LNCAP (cell line): ENCODE measurements around the gene CATSPERE.
A peak's percentile ranks its signal among the peaks of the same experiment; 100 is the strongest.

Experiments used
- TF ChIP-seq, protein P1 (sequence below): fragments of 450-650 bp; IDR thresholded peaks from 2 replicates; pipeline ENCODE4 v1.5.1; 2017; ENCODE audit warnings: mild to moderate bottlenecking

The CATSPERE gene

DNA sequence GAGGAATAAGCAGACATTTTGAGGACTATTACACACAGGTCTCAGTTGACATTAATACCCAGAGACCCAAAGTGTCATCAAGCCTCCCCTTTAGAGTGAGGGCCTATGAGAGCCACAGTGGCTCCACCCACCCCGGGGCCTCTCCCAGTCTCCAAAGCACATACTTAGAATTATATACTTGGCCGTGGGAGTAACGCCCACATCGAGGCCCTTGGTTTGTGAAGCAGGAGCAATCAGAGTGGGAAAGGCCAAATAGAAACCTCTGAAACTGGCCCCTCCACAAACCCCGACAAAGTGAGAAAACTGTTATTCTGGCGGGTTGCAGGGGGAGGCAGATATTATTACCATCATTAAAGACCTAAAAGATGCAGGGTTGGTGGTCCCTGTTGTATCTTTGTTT, 184.8 kb downstream of the CATSPERE start:
- TF ChIP-seq, protein P1, sequence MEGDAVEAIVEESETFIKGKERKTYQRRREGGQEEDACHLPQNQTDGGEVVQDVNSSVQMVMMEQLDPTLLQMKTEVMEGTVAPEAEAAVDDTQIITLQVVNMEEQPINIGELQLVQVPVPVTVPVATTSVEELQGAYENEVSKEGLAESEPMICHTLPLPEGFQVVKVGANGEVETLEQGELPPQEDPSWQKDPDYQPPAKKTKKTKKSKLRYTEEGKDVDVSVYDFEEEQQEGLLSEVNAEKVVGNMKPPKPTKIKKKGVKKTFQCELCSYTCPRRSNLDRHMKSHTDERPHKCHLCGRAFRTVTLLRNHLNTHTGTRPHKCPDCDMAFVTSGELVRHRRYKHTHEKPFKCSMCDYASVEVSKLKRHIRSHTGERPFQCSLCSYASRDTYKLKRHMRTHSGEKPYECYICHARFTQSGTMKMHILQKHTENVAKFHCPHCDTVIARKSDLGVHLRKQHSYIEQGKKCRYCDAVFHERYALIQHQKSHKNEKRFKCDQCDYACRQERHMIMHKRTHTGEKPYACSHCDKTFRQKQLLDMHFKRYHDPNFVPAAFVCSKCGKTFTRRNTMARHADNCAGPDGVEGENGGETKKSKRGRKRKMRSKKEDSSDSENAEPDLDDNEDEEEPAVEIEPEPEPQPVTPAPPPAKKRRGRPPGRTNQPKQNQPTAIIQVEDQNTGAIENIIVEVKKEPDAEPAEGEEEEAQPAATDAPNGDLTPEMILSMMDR, result no peak

DNA sequence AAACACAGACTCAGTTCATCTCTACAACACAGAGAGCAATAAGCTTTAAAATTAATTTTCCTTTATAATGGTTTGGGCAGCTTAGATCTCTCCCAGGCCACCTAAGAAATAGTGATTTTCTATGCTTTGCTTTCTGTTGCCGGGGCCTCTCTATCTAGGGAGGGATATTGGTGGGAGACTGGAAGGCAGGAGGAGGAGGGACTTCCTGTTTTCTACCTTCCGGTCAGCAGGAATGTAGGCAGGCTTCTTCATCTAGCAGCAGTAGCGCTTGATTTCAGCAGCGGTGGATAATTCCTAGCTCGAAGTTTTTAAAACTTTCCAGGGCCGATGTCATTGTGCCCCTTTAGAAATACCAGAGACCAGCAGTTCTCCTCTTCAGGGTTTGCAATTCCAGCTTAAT, 186.7 kb downstream of the CATSPERE start:
- TF ChIP-seq, protein P1, result no peak

DNA sequence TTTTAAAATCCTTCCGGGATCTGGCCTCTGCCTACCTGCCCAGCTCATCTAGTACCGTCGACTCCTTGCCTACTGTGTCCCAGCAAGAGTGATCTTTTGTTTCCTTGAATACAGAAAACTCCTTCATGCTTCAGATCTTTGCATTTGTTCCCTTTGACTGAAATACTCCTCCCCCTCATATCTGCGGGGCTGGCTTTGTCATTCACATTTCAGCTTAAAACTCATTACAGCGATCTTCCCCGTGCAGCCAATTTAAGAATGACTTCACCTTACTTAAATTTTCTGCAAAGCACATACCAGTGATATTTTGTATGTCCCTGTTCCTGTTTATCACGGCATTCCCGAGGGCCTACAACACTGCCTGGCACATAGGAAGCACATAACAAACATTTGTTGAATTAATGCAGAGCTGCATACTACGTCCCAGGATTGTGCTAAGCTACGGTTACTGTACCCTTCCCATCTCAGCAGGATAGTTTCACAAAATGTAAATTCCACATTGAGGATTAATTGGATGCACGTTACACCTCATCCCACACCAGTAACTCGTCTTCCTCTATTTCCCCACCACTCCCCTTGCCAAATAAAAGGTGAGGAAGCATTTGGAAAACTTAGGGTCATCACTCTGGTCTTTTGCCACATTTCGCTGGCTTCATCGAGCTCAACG, 191.0 kb downstream of the CATSPERE start:
- TF ChIP-seq, protein P1, result no peak

DNA sequence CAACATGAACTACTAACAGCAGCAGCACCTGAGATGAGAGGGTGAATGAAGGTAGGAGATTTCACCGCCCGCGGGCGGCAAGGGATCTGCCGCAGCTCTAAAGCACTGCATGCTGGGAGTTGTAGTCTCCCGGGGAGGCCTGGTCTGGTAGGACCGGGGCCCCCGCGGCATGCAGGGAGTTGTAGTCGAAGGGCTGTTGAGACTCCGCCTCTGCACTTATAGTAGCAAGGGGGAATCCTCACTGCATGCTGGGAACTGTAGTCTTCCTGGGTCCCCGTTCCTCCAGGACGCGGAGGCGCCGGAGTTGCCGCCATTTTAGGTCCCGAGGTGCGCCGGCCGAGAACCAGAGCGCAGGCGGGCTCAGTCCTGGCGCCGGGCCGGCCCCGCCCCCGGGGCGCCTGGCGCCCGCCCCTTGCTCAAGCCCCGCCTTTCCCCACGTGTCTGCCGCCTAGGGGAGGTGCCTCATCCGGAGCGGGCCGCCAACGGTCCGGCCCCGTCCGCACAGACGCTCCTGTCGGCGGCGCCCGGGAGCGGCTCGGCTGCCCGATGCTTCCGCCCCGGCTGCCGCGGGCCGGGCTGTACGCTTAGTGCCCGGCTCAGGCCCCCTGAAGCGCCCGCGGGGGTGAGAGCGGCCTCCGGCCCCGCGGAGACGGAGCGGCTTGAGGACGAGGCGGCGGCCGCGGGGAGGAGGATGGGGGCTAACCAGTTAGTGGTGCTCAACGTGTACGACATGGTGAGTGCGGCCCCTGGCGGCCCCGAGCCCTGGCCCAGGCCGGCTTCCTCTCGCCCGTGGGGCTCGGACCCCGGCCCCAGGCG, 191.8 kb downstream of the CATSPERE start, which contains the start of gene DESI2:
Gene DESI2, plus strand, starts transcription at position 504 of the 816 bp plus-strand sequence. Its CDS starts 188 bp downstream, at position 692.
- TF ChIP-seq, protein P1, result peak; percentile 72

DNA sequence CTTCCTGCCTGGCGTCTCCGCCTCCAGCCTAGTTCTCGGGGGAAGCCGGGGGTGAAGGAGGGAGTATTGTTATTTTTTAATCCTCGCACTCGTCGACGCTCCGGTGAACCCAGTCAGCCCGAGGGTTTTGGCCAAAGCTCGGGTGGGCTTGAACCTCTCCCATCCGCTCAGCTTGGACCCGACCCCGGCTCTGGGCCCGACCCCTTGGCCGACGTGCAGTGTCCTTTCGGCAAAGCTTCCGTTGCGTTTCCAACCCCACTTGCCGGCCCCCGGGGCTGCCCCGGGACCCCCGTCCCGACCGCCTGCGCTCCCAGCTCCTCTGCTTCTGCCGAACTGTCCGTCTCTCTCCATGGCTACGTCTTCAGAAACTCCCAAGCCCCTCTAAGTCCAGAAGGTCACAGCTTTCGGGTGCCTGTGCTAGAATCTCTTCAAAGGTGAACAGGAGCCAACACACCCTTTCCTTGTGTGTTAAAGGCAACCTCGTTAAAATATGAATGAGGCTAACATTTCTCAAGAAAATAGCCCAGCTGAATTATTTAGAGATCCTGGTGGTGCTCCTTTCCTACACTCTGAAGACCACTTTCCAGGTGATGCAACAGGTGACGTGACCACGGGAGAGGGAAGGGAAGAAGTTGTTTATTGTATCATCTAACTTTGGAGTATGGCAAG, 192.5 kb downstream of the CATSPERE start:
- TF ChIP-seq, protein P1, result no peak; the same call in 1 of the 2 replicates

DNA sequence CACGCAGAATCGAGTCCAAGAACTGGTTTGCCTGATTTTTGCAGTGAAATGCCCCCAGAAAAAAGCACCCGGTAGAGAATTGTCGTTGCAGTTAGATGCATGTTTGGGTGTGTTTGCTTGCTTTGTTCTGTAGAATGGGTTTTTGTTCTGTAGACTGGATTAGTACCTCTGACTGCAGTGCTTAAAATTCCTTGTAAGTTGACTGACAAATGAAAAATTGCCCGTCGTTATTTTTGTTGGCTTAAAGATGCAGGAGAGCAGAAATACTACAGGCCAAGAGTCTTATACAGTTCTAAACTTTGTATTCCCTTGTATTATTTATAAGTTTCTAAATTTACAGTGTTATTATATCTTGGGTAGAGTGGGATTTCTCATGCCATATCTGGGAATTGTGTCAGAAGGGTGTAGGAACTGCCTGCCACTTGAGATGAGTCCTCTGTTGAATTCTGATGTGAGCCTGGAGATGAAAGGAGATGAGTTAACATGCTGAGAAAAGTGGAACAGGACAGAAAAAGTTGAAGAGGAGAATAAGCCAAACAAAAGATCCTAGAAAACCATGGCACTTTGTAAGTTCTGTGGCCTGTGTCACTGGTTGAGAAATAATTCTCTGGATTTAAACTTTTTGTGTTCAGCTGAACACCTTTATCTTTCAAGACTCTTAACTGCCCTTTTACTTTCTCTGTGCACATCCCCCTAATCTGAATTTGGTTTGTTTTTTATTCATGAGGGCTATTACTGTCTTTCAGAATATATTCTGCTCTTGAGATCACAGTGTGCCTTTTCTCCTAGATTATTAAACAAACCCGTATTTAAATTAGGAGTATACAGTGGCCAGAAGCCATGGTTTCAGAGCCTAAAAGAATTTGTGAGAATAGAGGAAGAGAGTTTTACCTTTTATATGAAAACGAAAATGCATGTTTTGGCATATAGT, 193.3 kb downstream of the CATSPERE start:
- TF ChIP-seq, protein P1, result no peak

DNA sequence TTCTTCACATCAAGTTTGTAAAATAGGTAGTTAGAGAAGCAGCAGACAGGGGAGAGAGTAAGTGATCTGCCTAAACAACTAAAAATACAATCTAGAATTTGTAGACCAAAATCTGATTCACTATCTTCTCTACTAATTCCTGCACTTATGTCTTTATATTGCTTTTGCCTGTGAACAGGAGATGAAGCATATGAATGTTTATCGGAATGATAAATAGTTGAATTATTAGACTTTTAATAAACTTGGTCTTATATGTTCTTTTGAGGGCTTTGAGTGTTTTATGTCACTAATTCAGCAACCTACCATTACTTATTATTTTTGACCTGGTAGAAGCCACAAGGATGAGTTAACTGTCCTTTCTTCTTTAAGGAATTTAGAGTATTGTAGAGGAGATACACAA, 194.1 kb downstream of the CATSPERE start:
- TF ChIP-seq, protein P1, result no peak
